ENCODE results near the gene ANKS1B. TPM values are rescaled to one million over a fixed set of nuclear protein-coding genes. Genes with fewer than 3 reads are reported as not detected.

ANKS1B gene
- total RNA-seq, 1 experiment from 2014 or later, result 0.54 TPM

DNA sequence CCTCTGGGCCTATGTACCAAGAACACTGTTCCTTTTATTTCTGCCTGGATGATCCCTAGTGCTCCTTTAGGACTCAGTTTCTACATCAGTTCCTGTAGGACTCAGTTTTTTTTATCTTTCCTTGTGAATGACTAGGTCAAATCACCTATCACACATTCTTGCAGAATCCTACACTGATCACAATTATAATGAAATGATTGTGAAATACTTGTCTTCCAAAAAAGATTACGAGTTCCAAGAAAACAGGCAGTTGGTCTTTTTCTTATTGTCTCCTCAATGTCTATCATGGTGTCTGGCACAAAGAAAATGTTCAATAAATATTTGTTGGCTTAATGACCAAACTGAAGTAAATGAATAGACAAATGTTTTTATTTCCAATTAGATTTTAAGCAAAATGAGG is 432.7 kb downstream of the ANKS1B start:
- intact Hi-C loops (cut with micrococcal nuclease), result no loop called here
- CTCF ChIA-PET, result no interaction called here

More for the DNA sequence above, 432.7 kb downstream of the ANKS1B start:
- no peaks in the 10 kb centered on the region for H4K20me1 ChIP-seq (ENCODE audit: insufficient read depth)
- H3K4me2 ChIP-seq (ENCODE audit: low read length), result no peak overlapping the region
- no peaks in the 10 kb centered on the region for H3K9me3 ChIP-seq (ENCODE audit: control insufficient read depth in 1 of 2, insufficient read depth in 1 of 2, low read depth in 1 of 2, low read length in 2 of 2)
- no peaks in the 10 kb centered on the region for H3K79me2 ChIP-seq (ENCODE audit: insufficient read depth, low read length)
- H3K4me3 ChIP-seq (replicated peaks in 1 of 2; ENCODE audit: low read depth in 1 of 2, low read length in 2 of 2), result no peak overlapping the region
- H3K9ac ChIP-seq (ENCODE audit: low read length), result no peak overlapping the region
- H3K9me2 ChIP-seq (ENCODE audit: insufficient read depth), result no peaks in the 10 kb centered on the region
- RAD21 ChIA-PET (ENCODE audit: low non-redundant PET in 1 of 2, low total read pairs in 2 of 2, uncharacterized antibody in 2 of 2, unreplicated experiment in 2 of 2), result no interaction called here
- TF ChIP-seq CEBPB (IDR thresholded peaks at IDR 0.05; ENCODE audit: low read depth) (no peak), YY1 (IDR thresholded peaks at IDR 0.05; ENCODE audit: extremely low read depth, insufficient replicate concordance, low read depth, low read length) (no peak), EGR1 (IDR thresholded peaks at IDR 0.05; ENCODE audit: low read depth) (no peak), EZH2phosphoT487 (IDR thresholded peaks at IDR 0.05; ENCODE audit: borderline replicate concordance) (no peak), CBX3 (IDR thresholded peaks at IDR 0.05; ENCODE audit: low read depth) (no peak), TCF7L2 (IDR thresholded peaks at IDR 0.05; ENCODE audit: borderline replicate concordance, extremely low read depth, insufficient read depth, insufficient read length) (no peak), ZNF274 (IDR thresholded peaks at IDR 0.05; ENCODE audit: low read depth, low read length) (no peak), JUND (IDR thresholded peaks at IDR 0.05) (no peak), SRF (IDR thresholded peaks at IDR 0.05; ENCODE audit: low read depth) (no peak), SIN3A (IDR thresholded peaks at IDR 0.05; ENCODE audit: low read depth) (no peak), ZFX (IDR thresholded peaks at IDR 0.05) (no peak), SP1 (IDR thresholded peaks at IDR 0.05; ENCODE audit: low read depth) (no peak), RAD21 (IDR thresholded peaks at IDR 0.05; ENCODE audit: low read depth) (no peak), POLR2AphosphoS5 (IDR thresholded peaks at IDR 0.05; ENCODE audit: low read depth, low read length) (no peak), ELF1 (IDR thresholded peaks at IDR 0.05; ENCODE audit: borderline replicate concordance, low read depth) (no peak)
- TF ChIP-seq, protein P1, sequence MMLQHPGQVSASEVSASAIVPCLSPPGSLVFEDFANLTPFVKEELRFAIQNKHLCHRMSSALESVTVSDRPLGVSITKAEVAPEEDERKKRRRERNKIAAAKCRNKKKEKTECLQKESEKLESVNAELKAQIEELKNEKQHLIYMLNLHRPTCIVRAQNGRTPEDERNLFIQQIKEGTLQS (IDR thresholded peaks at IDR 0.05), result no peak
- TF ChIP-seq, protein P2, sequence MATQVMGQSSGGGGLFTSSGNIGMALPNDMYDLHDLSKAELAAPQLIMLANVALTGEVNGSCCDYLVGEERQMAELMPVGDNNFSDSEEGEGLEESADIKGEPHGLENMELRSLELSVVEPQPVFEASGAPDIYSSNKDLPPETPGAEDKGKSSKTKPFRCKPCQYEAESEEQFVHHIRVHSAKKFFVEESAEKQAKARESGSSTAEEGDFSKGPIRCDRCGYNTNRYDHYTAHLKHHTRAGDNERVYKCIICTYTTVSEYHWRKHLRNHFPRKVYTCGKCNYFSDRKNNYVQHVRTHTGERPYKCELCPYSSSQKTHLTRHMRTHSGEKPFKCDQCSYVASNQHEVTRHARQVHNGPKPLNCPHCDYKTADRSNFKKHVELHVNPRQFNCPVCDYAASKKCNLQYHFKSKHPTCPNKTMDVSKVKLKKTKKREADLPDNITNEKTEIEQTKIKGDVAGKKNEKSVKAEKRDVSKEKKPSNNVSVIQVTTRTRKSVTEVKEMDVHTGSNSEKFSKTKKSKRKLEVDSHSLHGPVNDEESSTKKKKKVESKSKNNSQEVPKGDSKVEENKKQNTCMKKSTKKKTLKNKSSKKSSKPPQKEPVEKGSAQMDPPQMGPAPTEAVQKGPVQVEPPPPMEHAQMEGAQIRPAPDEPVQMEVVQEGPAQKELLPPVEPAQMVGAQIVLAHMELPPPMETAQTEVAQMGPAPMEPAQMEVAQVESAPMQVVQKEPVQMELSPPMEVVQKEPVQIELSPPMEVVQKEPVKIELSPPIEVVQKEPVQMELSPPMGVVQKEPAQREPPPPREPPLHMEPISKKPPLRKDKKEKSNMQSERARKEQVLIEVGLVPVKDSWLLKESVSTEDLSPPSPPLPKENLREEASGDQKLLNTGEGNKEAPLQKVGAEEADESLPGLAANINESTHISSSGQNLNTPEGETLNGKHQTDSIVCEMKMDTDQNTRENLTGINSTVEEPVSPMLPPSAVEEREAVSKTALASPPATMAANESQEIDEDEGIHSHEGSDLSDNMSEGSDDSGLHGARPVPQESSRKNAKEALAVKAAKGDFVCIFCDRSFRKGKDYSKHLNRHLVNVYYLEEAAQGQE (IDR thresholded peaks at IDR 0.05; ENCODE audit: low read depth), result no peak
- TF ChIP-seq, protein P3, sequence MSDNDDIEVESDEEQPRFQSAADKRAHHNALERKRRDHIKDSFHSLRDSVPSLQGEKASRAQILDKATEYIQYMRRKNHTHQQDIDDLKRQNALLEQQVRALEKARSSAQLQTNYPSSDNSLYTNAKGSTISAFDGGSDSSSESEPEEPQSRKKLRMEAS (IDR thresholded peaks at IDR 0.05), result no peak
- TF ChIP-seq, protein P4, sequence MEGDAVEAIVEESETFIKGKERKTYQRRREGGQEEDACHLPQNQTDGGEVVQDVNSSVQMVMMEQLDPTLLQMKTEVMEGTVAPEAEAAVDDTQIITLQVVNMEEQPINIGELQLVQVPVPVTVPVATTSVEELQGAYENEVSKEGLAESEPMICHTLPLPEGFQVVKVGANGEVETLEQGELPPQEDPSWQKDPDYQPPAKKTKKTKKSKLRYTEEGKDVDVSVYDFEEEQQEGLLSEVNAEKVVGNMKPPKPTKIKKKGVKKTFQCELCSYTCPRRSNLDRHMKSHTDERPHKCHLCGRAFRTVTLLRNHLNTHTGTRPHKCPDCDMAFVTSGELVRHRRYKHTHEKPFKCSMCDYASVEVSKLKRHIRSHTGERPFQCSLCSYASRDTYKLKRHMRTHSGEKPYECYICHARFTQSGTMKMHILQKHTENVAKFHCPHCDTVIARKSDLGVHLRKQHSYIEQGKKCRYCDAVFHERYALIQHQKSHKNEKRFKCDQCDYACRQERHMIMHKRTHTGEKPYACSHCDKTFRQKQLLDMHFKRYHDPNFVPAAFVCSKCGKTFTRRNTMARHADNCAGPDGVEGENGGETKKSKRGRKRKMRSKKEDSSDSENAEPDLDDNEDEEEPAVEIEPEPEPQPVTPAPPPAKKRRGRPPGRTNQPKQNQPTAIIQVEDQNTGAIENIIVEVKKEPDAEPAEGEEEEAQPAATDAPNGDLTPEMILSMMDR (IDR thresholded peaks at IDR 0.05 in 2 of 3, conservative IDR thresholded peaks at IDR 0.05 in 1 of 3; ENCODE audit: borderline replicate concordance in 1 of 3, insufficient read depth in 1 of 3, low read depth in 2 of 3, low read length in 2 of 3), result no peak
- TF ChIP-seq, protein P5, sequence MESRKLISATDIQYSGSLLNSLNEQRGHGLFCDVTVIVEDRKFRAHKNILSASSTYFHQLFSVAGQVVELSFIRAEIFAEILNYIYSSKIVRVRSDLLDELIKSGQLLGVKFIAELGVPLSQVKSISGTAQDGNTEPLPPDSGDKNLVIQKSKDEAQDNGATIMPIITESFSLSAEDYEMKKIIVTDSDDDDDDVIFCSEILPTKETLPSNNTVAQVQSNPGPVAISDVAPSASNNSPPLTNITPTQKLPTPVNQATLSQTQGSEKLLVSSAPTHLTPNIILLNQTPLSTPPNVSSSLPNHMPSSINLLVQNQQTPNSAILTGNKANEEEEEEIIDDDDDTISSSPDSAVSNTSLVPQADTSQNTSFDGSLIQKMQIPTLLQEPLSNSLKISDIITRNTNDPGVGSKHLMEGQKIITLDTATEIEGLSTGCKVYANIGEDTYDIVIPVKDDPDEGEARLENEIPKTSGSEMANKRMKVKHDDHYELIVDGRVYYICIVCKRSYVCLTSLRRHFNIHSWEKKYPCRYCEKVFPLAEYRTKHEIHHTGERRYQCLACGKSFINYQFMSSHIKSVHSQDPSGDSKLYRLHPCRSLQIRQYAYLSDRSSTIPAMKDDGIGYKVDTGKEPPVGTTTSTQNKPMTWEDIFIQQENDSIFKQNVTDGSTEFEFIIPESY (IDR thresholded peaks at IDR 0.05; ENCODE audit: extremely low read depth, insufficient replicate concordance, low read length), result no peak
- no peaks in the 10 kb centered on the region for H3K4me1 ChIP-seq (ENCODE audit: control insufficient read depth in 1 of 2, insufficient read depth in 2 of 2, low read length in 2 of 2)
- no peak for DNase-seq (ENCODE audit: low read depth, low spot score)
- peaks cover 9% of the 10 kb centered on the region; the same call in 1 of the 2 replicates for H3K27me3 ChIP-seq (ENCODE audit: insufficient read depth, low read length)
- no peak for ATAC-seq
- POLR2A ChIA-PET, result no interaction called here
- no peak overlapping the region for H3K27ac ChIP-seq (ENCODE audit: low read depth, low read length)
- no TSS peak for BruUV-seq (replicated peaks)
- no peaks in the 10 kb centered on the region for H3K36me3 ChIP-seq (ENCODE audit: control insufficient read depth in 1 of 2, insufficient read depth in 2 of 2, low read length in 2 of 2)
- no peak overlapping the region for H2AFZ ChIP-seq (ENCODE audit: low read depth, low read length, poor library complexity, severe bottlenecking)

All from HCT116 (cell line).